GM18951 (cell line): Measurements from ENCODE around the gene JMJD1C.

ENCODE experiments used
- POLR2A ChIP-seq: IDR thresholded peaks from 4 replicates; pipeline ENCODE4 v1.6.1; 2011; ENCODE audit warnings: mild to moderate bottlenecking; ENCODE audit not compliant: insufficient read length, insufficient read depth; ENCODE audit errors: extremely low read depth
- in situ Hi-C: fragments of 300-500 bp; cut with MboI; formaldehyde crosslinking; loops from one replicate; pipeline ENCODE4 v1.12.0; 2022; ENCODE audit warnings: low sequenced_read_pairs, mixed read lengths, inconsistent platforms; ENCODE audit not compliant: unreplicated experiment

The JMJD1C gene

DNA sequence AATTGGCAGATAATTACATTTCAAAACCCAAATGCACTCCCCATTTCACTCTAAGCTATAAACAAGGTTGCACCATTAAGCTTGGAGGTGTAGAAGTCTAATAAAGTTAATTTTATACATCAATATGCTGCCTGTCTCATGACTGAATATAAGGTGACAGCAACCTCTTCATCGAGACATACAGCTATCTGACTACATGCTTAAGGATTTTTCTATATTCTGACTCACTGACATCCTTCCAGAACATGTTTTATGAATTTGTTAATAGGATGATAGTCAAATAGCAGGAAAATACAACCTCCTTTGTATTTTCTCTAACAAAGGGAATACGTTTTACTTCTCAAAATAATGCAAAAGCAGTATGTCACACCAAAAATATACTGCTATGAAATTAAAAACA, 256.1 kb downstream of the JMJD1C start:
- in situ Hi-C loops = loop anchor here (25.0 kb wide), 1 partner anchor 403 kb away; no protein-coding TSS in a partner anchor
- TF ChIP-seq POLR2A = no peak

DNA sequence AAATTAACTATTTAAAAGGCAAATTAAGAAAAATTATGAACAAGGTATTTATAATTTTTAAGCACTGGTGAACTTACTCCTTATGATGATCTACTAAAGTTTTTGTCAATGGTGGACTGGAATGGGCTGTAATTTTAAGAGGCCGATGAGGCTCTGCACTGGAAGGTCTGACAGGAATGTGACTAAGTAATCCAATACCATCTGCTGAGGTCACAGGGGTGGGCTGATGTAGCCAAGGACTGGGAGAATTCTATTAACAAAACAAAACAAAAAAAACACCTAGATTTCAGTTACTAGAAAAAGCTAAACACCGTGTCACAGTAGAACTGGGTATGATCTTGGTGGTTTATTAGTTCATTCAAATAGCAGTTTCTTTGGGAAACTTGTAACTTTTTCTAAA, 256.8 kb downstream of the JMJD1C start:
- no peak for TF ChIP-seq POLR2A
- in situ Hi-C loops = loop anchor here (25.0 kb wide), 1 partner anchor 403 kb away; no protein-coding TSS in a partner anchor

DNA sequence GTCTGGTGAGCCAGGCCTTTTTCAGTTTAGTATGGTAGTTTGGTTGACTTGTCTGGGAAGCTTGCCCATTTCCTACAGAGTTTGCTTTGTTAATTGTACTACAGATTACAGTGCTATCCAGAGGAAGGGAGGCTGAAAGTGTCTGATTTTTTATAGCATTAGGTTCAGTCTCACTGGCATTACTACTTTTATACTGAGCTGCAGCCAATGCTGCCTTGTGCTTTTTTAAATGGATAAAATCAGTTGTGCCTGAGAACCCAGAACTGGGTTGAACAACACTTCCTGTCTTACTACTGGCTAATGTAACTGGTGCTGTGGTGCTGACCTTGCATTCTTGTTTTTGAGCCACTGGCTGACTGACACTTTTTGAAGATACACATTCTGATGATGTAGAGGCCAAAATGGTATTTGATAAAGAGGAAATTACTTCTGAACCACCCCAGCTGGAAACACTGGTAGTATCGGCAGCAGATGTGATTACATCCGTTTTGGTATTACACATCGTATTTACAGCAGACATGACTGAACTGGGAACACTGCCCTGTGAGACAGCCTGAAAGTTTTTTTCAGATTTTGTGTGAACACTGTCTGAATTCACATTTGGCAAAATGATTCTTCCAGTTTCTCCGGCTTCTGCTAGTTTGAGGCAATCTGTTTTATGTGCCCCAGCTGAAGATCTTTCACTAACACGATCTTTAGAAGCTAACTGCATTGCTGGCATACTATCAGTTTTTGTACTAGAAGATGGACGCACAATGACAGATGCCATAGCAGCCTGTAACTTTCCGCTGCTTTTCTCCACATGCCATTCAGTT, 258.6 kb downstream of the JMJD1C start:
- in situ Hi-C loops = loop anchor here (25.0 kb wide), 1 partner anchor 405 kb away; no protein-coding TSS in a partner anchor
- no peak for TF ChIP-seq POLR2A

DNA sequence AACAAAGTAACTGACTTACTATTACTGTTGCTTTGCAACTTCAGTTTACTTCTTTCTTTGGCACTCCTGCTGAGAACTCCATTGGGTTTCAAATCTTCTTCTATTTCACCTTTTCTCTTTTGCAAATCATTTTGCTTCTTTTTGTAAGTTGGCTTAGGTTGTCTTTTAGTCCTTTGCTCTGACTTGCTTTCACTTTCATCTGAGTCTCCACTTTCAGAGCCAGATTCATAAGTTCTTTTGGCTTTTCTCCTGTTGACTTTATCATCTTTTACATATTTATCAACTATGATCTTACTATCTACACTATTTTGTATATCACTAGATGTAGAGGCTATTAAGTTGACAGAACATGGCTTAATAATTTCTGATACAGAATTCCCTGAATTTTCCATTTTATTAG, 259.2 kb downstream of the JMJD1C start:
- in situ Hi-C loops = loop anchor here (25.0 kb wide), 1 partner anchor 406 kb away; no protein-coding TSS in a partner anchor

GRCh38 chr10:63205421-63205820, 260.4 kb downstream of the JMJD1C start:
- in situ Hi-C loops = loop anchor here (25.0 kb wide), 1 partner anchor 407 kb away; no protein-coding TSS in a partner anchor

More for the DNA sequence above, 259.2 kb downstream of the JMJD1C start:
- TF ChIP-seq POLR2A = no peak

DNA sequence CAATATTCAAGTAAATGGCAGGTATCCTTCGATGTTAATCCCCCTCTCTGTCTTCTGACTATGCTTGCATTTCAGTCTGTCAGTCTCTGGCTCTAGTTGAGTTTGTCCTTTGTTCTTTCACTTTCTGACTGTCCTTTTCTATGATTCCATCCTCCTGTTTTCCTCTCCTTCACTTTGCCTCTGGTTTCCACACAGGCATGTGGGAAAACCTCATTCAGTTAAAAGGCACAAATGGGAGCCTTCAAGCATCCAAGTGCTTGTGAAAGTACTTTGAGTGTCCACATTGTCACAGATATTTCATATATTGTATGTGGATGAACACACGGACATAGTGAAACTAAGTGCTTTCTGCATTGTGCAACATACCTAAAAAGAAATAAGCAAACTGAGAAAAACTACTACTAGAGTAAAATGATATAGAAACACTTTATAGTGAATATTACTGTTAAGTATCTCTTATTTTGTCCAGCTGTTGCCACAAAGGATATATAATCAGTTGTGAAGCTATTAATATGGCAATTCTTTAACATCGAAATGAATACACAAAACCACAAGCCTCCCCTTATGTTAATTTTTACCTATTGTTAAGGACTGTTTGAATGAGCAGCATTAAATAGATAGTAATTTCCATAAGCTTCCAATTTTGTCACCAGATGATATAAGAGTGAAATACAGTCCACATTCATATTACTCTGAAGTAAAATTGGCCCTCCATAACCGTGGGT, 260.9 kb downstream of the JMJD1C start:
- no peak for TF ChIP-seq POLR2A
- in situ Hi-C loops = loop anchor here (25.0 kb wide), 1 partner anchor 407 kb away; no protein-coding TSS in a partner anchor

More at GRCh38 chr10:63205421-63205820, 260.4 kb downstream of the JMJD1C start:
- no peak for TF ChIP-seq POLR2A

DNA sequence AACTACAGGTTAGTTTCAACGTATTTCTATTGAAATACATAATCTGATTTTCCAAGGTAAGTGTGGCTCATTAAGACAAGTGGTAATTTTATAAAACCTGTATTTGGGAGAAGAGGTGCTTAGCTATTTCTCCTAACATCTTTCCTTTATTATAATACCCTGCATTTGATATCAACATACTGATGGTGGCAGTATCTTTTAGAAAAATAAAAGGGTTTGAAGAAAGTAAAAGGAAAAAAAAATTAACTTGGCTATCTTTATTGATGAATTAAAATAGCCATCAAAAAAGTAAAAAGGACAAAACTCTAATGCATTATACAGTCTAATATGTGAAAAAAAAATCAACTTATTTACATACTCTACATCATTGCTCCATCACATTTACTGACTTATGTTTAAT, 264.7 kb downstream of the JMJD1C start:
- TF ChIP-seq POLR2A = no peak
- in situ Hi-C loops = loop anchor here (25.0 kb wide), 1 partner anchor 411 kb away; no protein-coding TSS in a partner anchor

GRCh38 chr10:63200431-63200830, 265.3 kb downstream of the JMJD1C start:
- no peak for TF ChIP-seq POLR2A
- in situ Hi-C loops = loop anchor here (25.0 kb wide), 1 partner anchor 412 kb away; no protein-coding TSS in a partner anchor

DNA sequence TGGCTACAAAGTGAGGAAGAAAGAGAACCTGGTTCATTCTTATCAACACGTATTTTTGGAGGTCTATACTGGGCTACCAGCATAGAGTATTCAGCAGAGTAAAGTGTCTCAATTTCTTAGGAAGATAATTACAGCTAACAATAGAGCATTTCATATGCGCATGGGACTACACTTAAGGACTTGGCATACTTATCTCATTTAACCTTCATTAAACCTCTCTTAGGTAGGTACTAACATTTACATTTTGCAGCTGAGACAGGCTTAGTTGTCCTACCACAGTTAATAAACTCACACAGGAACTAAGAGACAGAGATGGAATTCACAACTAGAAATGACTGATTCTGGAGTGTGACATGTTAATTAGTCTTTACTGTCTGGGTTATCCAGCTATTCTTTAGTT, 266.1 kb downstream of the JMJD1C start:
- TF ChIP-seq POLR2A = no peak
- in situ Hi-C loops = loop anchor here (25.0 kb wide), 1 partner anchor 413 kb away; no protein-coding TSS in a partner anchor

- in situ Hi-C loops = no loop called here
- TF ChIP-seq POLR2A = no peak
Observed at GRCh38 chr10:63197344-63198092, 268.3 kb downstream of the JMJD1C start.

- no peak for TF ChIP-seq POLR2A
- in situ Hi-C loops = no loop called here
Observed at GRCh38 chr10:63192826-63193225, 273.0 kb downstream of the JMJD1C start.

DNA sequence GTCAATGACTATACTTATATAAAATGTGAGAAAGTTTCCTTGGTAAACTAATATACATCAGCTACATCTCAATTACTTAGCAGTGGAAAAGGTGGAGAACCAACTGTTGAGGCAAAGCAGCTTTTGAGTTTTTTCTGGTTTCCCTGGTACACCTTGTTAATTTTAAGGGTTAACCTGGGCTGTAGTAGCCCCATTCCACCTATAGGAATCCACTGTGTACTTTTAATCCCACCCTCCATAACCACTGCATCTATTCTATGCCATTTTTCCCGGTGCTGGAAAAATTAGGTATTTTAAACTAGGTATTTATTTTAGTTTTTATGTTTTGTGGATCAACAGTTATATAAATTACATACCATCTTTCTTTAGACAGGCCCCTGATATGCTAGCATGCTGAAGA, 290.2 kb downstream of the JMJD1C start:
- no peak for TF ChIP-seq POLR2A
- in situ Hi-C loops = no loop called here

DNA sequence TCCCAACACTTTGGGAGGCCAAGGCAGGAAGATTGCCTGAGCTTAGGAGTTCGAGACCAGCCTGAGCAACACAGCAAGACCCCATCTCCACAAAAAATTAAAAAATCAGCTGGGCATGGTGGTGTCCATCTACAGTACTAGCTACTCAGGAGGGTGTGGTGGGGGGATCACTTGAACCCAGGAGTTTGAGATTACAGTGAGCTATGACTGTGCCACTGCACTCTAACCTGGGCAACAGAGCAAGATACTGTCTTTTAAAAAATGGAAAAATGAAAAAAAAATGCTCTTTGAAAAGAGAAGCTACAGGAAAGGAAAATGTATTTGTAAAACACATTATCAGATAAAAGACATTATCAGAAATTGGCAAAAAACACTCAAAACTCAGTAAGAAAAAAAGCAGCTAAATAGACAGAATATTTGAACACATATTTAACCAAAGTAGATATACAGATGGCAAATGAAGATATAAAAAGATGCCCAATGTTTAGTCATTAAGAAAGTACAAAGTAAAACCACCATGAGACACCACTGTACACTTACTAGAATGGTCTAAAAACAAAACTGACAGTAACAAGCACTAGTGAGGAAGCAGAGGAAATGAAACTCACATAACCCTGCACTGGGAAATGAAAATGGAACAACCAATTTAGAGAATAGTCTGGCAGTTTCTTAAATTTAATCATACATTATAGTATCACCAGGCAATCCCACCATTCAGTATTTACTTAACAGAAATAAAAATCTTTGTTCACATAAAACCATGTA, 292.1 kb downstream of the JMJD1C start:
- no peak for TF ChIP-seq POLR2A
- in situ Hi-C loops = no loop called here
